Progenitor cell of endocrine pancreas (in vitro differentiated cells): ENCODE results near the gene SLAMF6. TPM values are rescaled to one million over a fixed set of nuclear protein-coding genes. Genes with fewer than 3 reads are reported as not detected.
"Not testable (repeated sequence)": the region's sequence is repeated elsewhere in the genome, so short reads cannot be mapped to it uniquely, and the experiment has no call there.

Source experiments
- DNase-seq: peaks from one replicate; pipeline ENCODE4 v3.0.0; 2021; ENCODE audit warnings: low spot score; ENCODE audit not compliant: unreplicated experiment
- H3K27ac Mint-ChIP-seq: 2 replicates; pipeline ENCODE4 v1.8.0; 2021; ENCODE audit warnings: mild to moderate bottlenecking, moderate library complexity, mixed read lengths
- H3K27me3 Mint-ChIP-seq: 2 replicates; pipeline ENCODE4 v1.8.0; 2021; ENCODE audit warnings: mixed read lengths
- H3K36me3 Mint-ChIP-seq: 2 replicates; pipeline ENCODE4 v1.8.0; 2022; ENCODE audit warnings: mixed read lengths; ENCODE audit not compliant: insufficient read depth
- H3K4me1 Mint-ChIP-seq: 2 replicates; pipeline ENCODE4 v1.8.0; 2021; ENCODE audit warnings: low read depth, mixed read lengths
- H3K4me3 Mint-ChIP-seq: 2 replicates; pipeline ENCODE4 v1.8.0; 2021; ENCODE audit warnings: low read depth, mild to moderate bottlenecking, moderate library complexity, mixed read lengths
- H3K9me3 Mint-ChIP-seq: 2 replicates; pipeline ENCODE4 v1.8.0; 2021; ENCODE audit warnings: low read depth, mixed read lengths
- total RNA-seq: library from RNA; stranded (reverse); gene quantifications from 2 replicates; pipeline ENCODE4 v1.2.1, GENCODE V29; 2021
- TF ChIP-seq, protein P1 (sequence below): fragments of 200-600 bp; sonication (generic); IDR thresholded peaks from one replicate; pipeline ENCODE4 v1.5.0; 2021; ENCODE audit warnings: antibody characterized with exemption, mild to moderate bottlenecking; ENCODE audit not compliant: unreplicated experiment

SLAMF6 gene
- total RNA-seq, 1 donor from 2014 or later, result not detected

DNA sequence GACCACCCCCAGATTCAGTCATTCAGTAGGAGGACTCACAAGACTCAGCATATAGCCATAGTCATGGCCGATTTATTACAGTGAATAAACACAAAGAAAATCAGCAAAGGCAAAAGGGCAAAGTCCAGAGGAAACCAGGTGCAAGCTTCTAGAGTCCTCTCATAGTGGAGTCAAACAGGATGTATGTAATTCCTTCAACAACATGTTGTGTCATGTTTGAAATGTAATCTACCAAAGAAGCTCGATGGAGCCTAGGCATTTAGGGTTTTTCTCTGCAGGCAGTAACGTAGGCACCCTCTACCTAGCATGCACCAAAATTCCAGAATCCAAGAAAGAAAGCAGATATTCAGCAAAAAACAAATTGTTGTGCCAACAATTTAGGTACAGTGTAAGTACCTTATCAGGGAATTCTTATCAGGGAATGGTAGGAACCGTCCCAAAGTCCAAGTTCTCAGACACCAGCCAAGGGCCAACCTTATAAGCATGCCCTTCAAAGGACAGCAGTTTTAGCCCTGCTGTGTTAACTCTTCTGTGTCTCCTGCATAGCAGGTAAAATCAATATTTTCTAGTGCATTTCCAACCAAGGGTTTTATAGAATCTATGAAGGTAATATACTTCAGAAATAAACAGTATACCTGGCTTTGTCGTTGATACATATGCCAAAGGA is 16.1 kb upstream of the SLAMF6 start:
- Mint-ChIP-seq H3K4me3 (peak overlapping the region; percentile 54), H3K27me3 (no peaks in the 10 kb centered on the region), H3K9me3 (peaks cover 14% of the 10 kb centered on the region), H3K27ac (peak overlapping the region; percentile 87), H3K36me3 (peaks cover 6% of the 10 kb centered on the region), H3K4me1 (peaks cover 51% of the 10 kb centered on the region)
- TF ChIP-seq, protein P1, sequence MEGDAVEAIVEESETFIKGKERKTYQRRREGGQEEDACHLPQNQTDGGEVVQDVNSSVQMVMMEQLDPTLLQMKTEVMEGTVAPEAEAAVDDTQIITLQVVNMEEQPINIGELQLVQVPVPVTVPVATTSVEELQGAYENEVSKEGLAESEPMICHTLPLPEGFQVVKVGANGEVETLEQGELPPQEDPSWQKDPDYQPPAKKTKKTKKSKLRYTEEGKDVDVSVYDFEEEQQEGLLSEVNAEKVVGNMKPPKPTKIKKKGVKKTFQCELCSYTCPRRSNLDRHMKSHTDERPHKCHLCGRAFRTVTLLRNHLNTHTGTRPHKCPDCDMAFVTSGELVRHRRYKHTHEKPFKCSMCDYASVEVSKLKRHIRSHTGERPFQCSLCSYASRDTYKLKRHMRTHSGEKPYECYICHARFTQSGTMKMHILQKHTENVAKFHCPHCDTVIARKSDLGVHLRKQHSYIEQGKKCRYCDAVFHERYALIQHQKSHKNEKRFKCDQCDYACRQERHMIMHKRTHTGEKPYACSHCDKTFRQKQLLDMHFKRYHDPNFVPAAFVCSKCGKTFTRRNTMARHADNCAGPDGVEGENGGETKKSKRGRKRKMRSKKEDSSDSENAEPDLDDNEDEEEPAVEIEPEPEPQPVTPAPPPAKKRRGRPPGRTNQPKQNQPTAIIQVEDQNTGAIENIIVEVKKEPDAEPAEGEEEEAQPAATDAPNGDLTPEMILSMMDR, result no peak
- DNase-seq, result no peak

- H3K9me3 Mint-ChIP-seq, result peaks cover 17% of the 10 kb centered on the region
- peaks cover 9% of the 10 kb centered on the region for H3K36me3 Mint-ChIP-seq
- no peaks in the 10 kb centered on the region for H3K27me3 Mint-ChIP-seq
- H3K4me3 Mint-ChIP-seq, result no peak overlapping the region
- H3K27ac Mint-ChIP-seq, result no peak overlapping the region
- no peak for DNase-seq
- TF ChIP-seq, protein P1, result no peak
- H3K4me1 Mint-ChIP-seq, result peaks cover 51% of the 10 kb centered on the region
These were observed 14.9 kb upstream of the SLAMF6 start for GRCh38 chr1:160537714-160538665.

- H3K4me3 Mint-ChIP-seq, result no peak overlapping the region
- no peak overlapping the region for H3K27ac Mint-ChIP-seq
- H3K9me3 Mint-ChIP-seq, result peaks cover 20% of the 10 kb centered on the region
- TF ChIP-seq, protein P1, result no peak
- no peak for DNase-seq
- H3K4me1 Mint-ChIP-seq, result peaks cover 27% of the 10 kb centered on the region
- H3K27me3 Mint-ChIP-seq, result no peaks in the 10 kb centered on the region
- H3K36me3 Mint-ChIP-seq, result peaks cover 9% of the 10 kb centered on the region
These were observed 12.0 kb upstream of the SLAMF6 start for GRCh38 chr1:160534823-160535605.

GRCh38 chr1:160532557-160532813 is 9.4 kb upstream of the SLAMF6 start:
- H3K27ac Mint-ChIP-seq, DNase-seq, H3K4me3 Mint-ChIP-seq, H3K27me3 Mint-ChIP-seq: not testable (repeated sequence)
- H3K36me3 Mint-ChIP-seq, result peaks cover 12% of the 10 kb centered on the region
- peaks cover 13% of the 10 kb centered on the region for H3K4me1 Mint-ChIP-seq
- H3K9me3 Mint-ChIP-seq, result peaks cover 31% of the 10 kb centered on the region

GRCh38 chr1:160531809-160532556 is 8.9 kb upstream of the SLAMF6 start:
- H3K27ac Mint-ChIP-seq, H3K27me3 Mint-ChIP-seq, DNase-seq, H3K4me3 Mint-ChIP-seq: not testable (repeated sequence)
- peaks cover 16% of the 10 kb centered on the region for H3K36me3 Mint-ChIP-seq
- H3K4me1 Mint-ChIP-seq, result peaks cover 11% of the 10 kb centered on the region
- H3K9me3 Mint-ChIP-seq, result peaks cover 36% of the 10 kb centered on the region

- Mint-ChIP-seq H3K9me3 (peaks cover 38% of the 10 kb centered on the region), H3K36me3 (peaks cover 19% of the 10 kb centered on the region)
- H3K27me3 Mint-ChIP-seq, DNase-seq, H3K27ac Mint-ChIP-seq, H3K4me3 Mint-ChIP-seq, H3K4me1 Mint-ChIP-seq: not testable (repeated sequence)
These were observed 6.4 kb upstream of the SLAMF6 start for GRCh38 chr1:160529401-160529952.

GRCh38 chr1:160523789-160524188 is 734 bp upstream of the SLAMF6 start:
- not testable (repeated sequence) for H3K4me1 Mint-ChIP-seq, H3K4me3 Mint-ChIP-seq, H3K27me3 Mint-ChIP-seq, H3K27ac Mint-ChIP-seq, DNase-seq
- Mint-ChIP-seq H3K9me3 (peaks cover 32% of the 10 kb centered on the region), H3K36me3 (peaks cover 17% of the 10 kb centered on the region)
